Thyroid gland (tissue), 4 donors: Measurements from ENCODE around the gene BRSK1.

Source experiments
- CTCF ChIP-seq, 6 experiments: fragments of 200-600 bp in 3 of 6; fragments of 450-650 bp in 3 of 6; sonication (generic) in 3 of 6; IDR thresholded peaks; one replicate each; pipeline ENCODE4 v1.5.1; 2016 to 2019; ENCODE audit warnings: antibody characterized with exemption in 6 of 6, mild to moderate bottlenecking in 2 of 6, inconsistent platforms in 1 of 6, moderate library complexity in 1 of 6
- POLR2A ChIP-seq, 2 donors: fragments of 450-650 bp; IDR thresholded peaks; one replicate each; pipeline ENCODE4 v1.6.1; 2017; ENCODE audit warnings: antibody characterized with exemption in 2 of 2, mild to moderate bottlenecking in 2 of 2, moderate library complexity in 1 of 2

GRCh38 chr19:55258828-55259539 is 24.8 kb upstream of the BRSK1 start, which contains the start of gene PPP6R1:
- TF ChIP-seq POLR2A (IDR thresholded peaks at IDR 0.05), result peak in 1 of 2 donors; percentile 83
- peak in 1 of 6 experiments; percentile 14 for TF ChIP-seq CTCF (IDR thresholded peaks at IDR 0.05)
